Mesendoderm (in vitro differentiated cells): ENCODE results near the gene PRM3.

ENCODE experiments used
- DNase-seq: peaks from one replicate; pipeline ENCODE4 v3.0.0; 2013
- H2AK5ac ChIP-seq: 2 replicates; pipeline ENCODE4 v1.6.1; 2013; ENCODE audit warnings: low read length, inconsistent platforms
- H2BK120ac ChIP-seq: 2 replicates; pipeline ENCODE4 v1.6.1; 2013; ENCODE audit warnings: low read depth, mild to moderate bottlenecking, low read length, moderate library complexity, mixed read lengths
- H2BK15ac ChIP-seq: replicated peaks from 2 replicates; pipeline ENCODE4 v1.6.1; 2013; ENCODE audit warnings: low read depth, mild to moderate bottlenecking, moderate library complexity
- H2BK5ac ChIP-seq: 2 replicates; pipeline ENCODE4 v1.6.1; 2013; ENCODE audit warnings: low read length, inconsistent platforms
- H3K18ac ChIP-seq: 2 replicates; pipeline ENCODE4 v1.6.1; 2013; ENCODE audit warnings: mild to moderate bottlenecking, low read length, mixed read lengths
- H3K23ac ChIP-seq: one replicate; pipeline ENCODE4 v1.6.1; 2013; ENCODE audit warnings: low read length
- H3K27ac ChIP-seq: 2 replicates; pipeline ENCODE4 v1.5.1; 2013; ENCODE audit warnings: low read depth, mild to moderate bottlenecking, inconsistent platforms, low read length, moderate library complexity
- H3K27me3 ChIP-seq: 2 replicates; pipeline ENCODE4 v1.6.1; 2013; ENCODE audit warnings: low read length, control low read depth, mild to moderate bottlenecking, inconsistent platforms; ENCODE audit not compliant: insufficient read depth, poor library complexity
- H3K36me3 ChIP-seq: 2 replicates; pipeline ENCODE4 v1.6.1; 2013; ENCODE audit warnings: low read length, inconsistent platforms; ENCODE audit not compliant: control insufficient read depth, insufficient read depth
- H3K4ac ChIP-seq: one replicate; pipeline ENCODE4 v1.6.1; 2013; ENCODE audit warnings: low read depth, mild to moderate bottlenecking, low read length, moderate library complexity
- H3K4me1 ChIP-seq: 2 replicates; pipeline ENCODE4 v1.6.1; 2013; ENCODE audit warnings: low read depth, low read length, inconsistent platforms; ENCODE audit not compliant: control insufficient read depth
- H3K4me2 ChIP-seq: 2 replicates; pipeline ENCODE4 v1.6.1; 2013; ENCODE audit warnings: low read length
- H3K4me3 ChIP-seq: 2 replicates; pipeline ENCODE4 v1.5.1; 2013; ENCODE audit warnings: mild to moderate bottlenecking, low read length
- H3K56ac ChIP-seq: one replicate; pipeline ENCODE4 v1.6.1; 2013; ENCODE audit warnings: low read length
- H3K79me1 ChIP-seq: 2 replicates; pipeline ENCODE4 v1.6.1; 2013; ENCODE audit warnings: low read length, inconsistent platforms
- H3K79me2 ChIP-seq: 2 replicates; pipeline ENCODE4 v1.6.1; 2013; ENCODE audit warnings: mild to moderate bottlenecking, low read length; ENCODE audit not compliant: control insufficient read depth, insufficient read depth
- H3K9ac ChIP-seq: 2 replicates; pipeline ENCODE4 v1.6.1; 2013; ENCODE audit warnings: low read length, inconsistent platforms
- H4K5ac ChIP-seq: one replicate; pipeline ENCODE4 v1.6.1; 2013; ENCODE audit warnings: low read length
- H4K8ac ChIP-seq: one replicate; pipeline ENCODE4 v1.6.1; 2013; ENCODE audit warnings: low read depth, mild to moderate bottlenecking, control low read depth, low read length, moderate library complexity
- WGBS: extraction: QIAGEN DNeasy Blood & Tissue Kit; methylation state at CpG from one replicate; pipeline ENCODE4 v1.1.7; 2013; ENCODE audit warnings: low lambda C conversion rate, missing lambda C conversion rate; ENCODE audit not compliant: insufficient coverage; ENCODE audit errors: extremely low coverage; 5-methylcytosine and 5-hydroxymethylcytosine counted together

Gene PRM3

GRCh38 chr16:11276143-11276895 is 2.9 kb upstream of the PRM3 start, which contains the start of gene PRM2:
PRM2 (minus strand) TSS chr16:11276480; CDS start chr16:11276370, 110 bp downstream.
- Histone ChIP-seq H3K56ac (no peak within 1 kb of the TSS), H3K36me3 (no peaks in the 10 kb centered on the region), H2BK5ac (no peak within 1 kb of the TSS), H2BK15ac (no peak within 1 kb of the TSS), H2AK5ac (no peak within 1 kb of the TSS), H3K23ac (no peak within 1 kb of the TSS), H4K8ac (no peak within 1 kb of the TSS), H3K27me3 (no peaks in the 10 kb centered on the region), H3K27ac (no peak within 1 kb of the TSS), H3K79me1 (no peaks in the 10 kb centered on the region), H3K79me2 (no peaks in the 10 kb centered on the region), H3K4me2 (no peak within 1 kb of the TSS), H2BK120ac (no peak within 1 kb of the TSS), H3K18ac (no peak within 1 kb of the TSS), H3K4me1 (peaks cover 2% of the 10 kb centered on the region), H3K9ac (no peak within 1 kb of the TSS), H4K5ac (no peak within 1 kb of the TSS), H3K4me3 (no peak within 1 kb of the TSS), H3K4ac (no peak within 1 kb of the TSS)
- DNase-seq, result no peak
- no CpG with 5 or more reads among the region's 26 CpGs for WGBS

GRCh38 chr16:11274964-11275363 is 1.5 kb upstream of the PRM3 start:
- Histone ChIP-seq H3K36me3 (no peaks in the 10 kb centered on the region), H3K23ac (no peak overlapping the region), H3K4me2 (no peak overlapping the region), H3K18ac (no peak overlapping the region), H3K27ac (no peak overlapping the region), H3K79me2 (no peaks in the 10 kb centered on the region), H3K56ac (no peak overlapping the region), H3K4me1 (peaks cover 2% of the 10 kb centered on the region), H3K79me1 (no peaks in the 10 kb centered on the region), H4K5ac (no peak overlapping the region), H2AK5ac (no peak overlapping the region), H4K8ac (no peak overlapping the region), H3K9ac (no peak overlapping the region), H2BK5ac (no peak overlapping the region), H3K27me3 (no peaks in the 10 kb centered on the region), H3K4me3 (no peak overlapping the region), H2BK120ac (no peak overlapping the region), H3K4ac (no peak overlapping the region), H2BK15ac (no peak overlapping the region)
- no CpG with 5 or more reads among the region's 7 CpGs for WGBS
- no peak for DNase-seq

- no peak overlapping the region for H4K5ac ChIP-seq
- no CpG with 5 or more reads among the region's 3 CpGs for WGBS
- no peak overlapping the region for H2BK5ac ChIP-seq
- no peak overlapping the region for H2BK15ac ChIP-seq
- no peak overlapping the region for H2BK120ac ChIP-seq
- H2AK5ac ChIP-seq, result no peak overlapping the region
- no peak overlapping the region for H3K9ac ChIP-seq
- H4K8ac ChIP-seq, result no peak overlapping the region
- H3K4ac ChIP-seq, result no peak overlapping the region
- H3K4me3 ChIP-seq, result no peak overlapping the region
- H3K79me2 ChIP-seq, result no peaks in the 10 kb centered on the region
- H3K18ac ChIP-seq, result no peak overlapping the region
- H3K23ac ChIP-seq, result no peak overlapping the region
- H3K27ac ChIP-seq, result no peak overlapping the region
- H3K36me3 ChIP-seq, result no peaks in the 10 kb centered on the region
- H3K79me1 ChIP-seq, result no peaks in the 10 kb centered on the region
- no peak overlapping the region for H3K4me2 ChIP-seq
- peaks cover 2% of the 10 kb centered on the region for H3K4me1 ChIP-seq
- no peaks in the 10 kb centered on the region for H3K27me3 ChIP-seq
- H3K56ac ChIP-seq, result no peak overlapping the region
- peak; percentile 54 for DNase-seq
These were observed 394 bp upstream of the PRM3 start for GRCh38 chr16:11273721-11274324.

- no peak overlapping the region for H2AK5ac ChIP-seq
- no peaks in the 10 kb centered on the region for H3K36me3 ChIP-seq
- WGBS, result no CpG with 5 or more reads among the region's 6 CpGs
These were observed 945 bp downstream of the PRM3 start for GRCh38 chr16:11272484-11272883.

GRCh38 chr16:11271610-11272009 is 1.8 kb downstream of the PRM3 start:
- H3K56ac ChIP-seq, result no peak overlapping the region
- no CpG with 5 or more reads among the region's 10 CpGs for WGBS
- no peak overlapping the region for H3K18ac ChIP-seq
- no peak overlapping the region for H4K8ac ChIP-seq
- no peak overlapping the region for H4K5ac ChIP-seq
- H3K79me1 ChIP-seq, result no peaks in the 10 kb centered on the region
- H2BK5ac ChIP-seq, result no peak overlapping the region
- H3K4me3 ChIP-seq, result no peak overlapping the region
- no peak overlapping the region for H2AK5ac ChIP-seq
- no peaks in the 10 kb centered on the region for H3K79me2 ChIP-seq
- H3K23ac ChIP-seq, result no peak overlapping the region
- H3K27me3 ChIP-seq, result no peaks in the 10 kb centered on the region
- no peak overlapping the region for H3K4me2 ChIP-seq
- DNase-seq, result no peak
- peaks cover 2% of the 10 kb centered on the region for H3K4me1 ChIP-seq
- H3K36me3 ChIP-seq, result no peaks in the 10 kb centered on the region
- H3K9ac ChIP-seq, result no peak overlapping the region
- no peak overlapping the region for H2BK15ac ChIP-seq
- no peak overlapping the region for H3K27ac ChIP-seq
- no peak overlapping the region for H3K4ac ChIP-seq
- H2BK120ac ChIP-seq, result no peak overlapping the region

More at GRCh38 chr16:11272484-11272883, 945 bp downstream of the PRM3 start:
- H3K79me1 ChIP-seq, result no peaks in the 10 kb centered on the region
- H4K8ac ChIP-seq, result no peak overlapping the region
- H2BK120ac ChIP-seq, result no peak overlapping the region
- no peaks in the 10 kb centered on the region for H3K27me3 ChIP-seq
- no peak for DNase-seq
- peaks cover 2% of the 10 kb centered on the region for H3K4me1 ChIP-seq
- H3K56ac ChIP-seq, result no peak overlapping the region
- no peak overlapping the region for H2BK15ac ChIP-seq
- H3K79me2 ChIP-seq, result no peaks in the 10 kb centered on the region
- no peak overlapping the region for H3K9ac ChIP-seq
- no peak overlapping the region for H3K4me2 ChIP-seq
- no peak overlapping the region for H2BK5ac ChIP-seq
- H3K18ac ChIP-seq, result no peak overlapping the region
- H4K5ac ChIP-seq, result no peak overlapping the region
- H3K27ac ChIP-seq, result no peak overlapping the region
- H3K23ac ChIP-seq, result no peak overlapping the region
- H3K4me3 ChIP-seq, result no peak overlapping the region
- H3K4ac ChIP-seq, result no peak overlapping the region
